GM19468 (cell line): ENCODE data around the gene CCHCR1.

Experiments
- ATAC-seq: cut with Tn5 transposase; IDR thresholded peaks from one replicate; pipeline ENCODE4 v1.9.1; 2021; ENCODE audit warnings: mild to moderate bottlenecking, moderate library complexity, moderate number of reproducible peaks; ENCODE audit not compliant: unreplicated experiment; ENCODE audit errors: extremely low read depth

Gene CCHCR1

GRCh38 chr6:31113861-31114540, 43.6 kb downstream of the CCHCR1 start:
- no peak for ATAC-seq

GRCh38 chr6:31112478-31112877, 45.1 kb downstream of the CCHCR1 start, which contains the start of gene C6orf15:
Gene C6orf15 (minus strand): TSS chr6:31112575. CDS start chr6:31112555, 20 bp downstream.
- ATAC-seq = no peak

- ATAC-seq = no peak
Observed at GRCh38 chr6:31111712-31112111, 45.9 kb downstream of the CCHCR1 start.

- ATAC-seq = no peak
Observed at GRCh38 chr6:31110825-31111582, 46.6 kb downstream of the CCHCR1 start.

GRCh38 chr6:31107052-31107451, 50.5 kb downstream of the CCHCR1 start:
- ATAC-seq = no peak

GRCh38 chr6:31103136-31103535, 54.5 kb downstream of the CCHCR1 start:
- no peak for ATAC-seq

- ATAC-seq = no peak
Observed at GRCh38 chr6:31098449-31098938, 59.1 kb downstream of the CCHCR1 start.

GRCh38 chr6:31096656-31097055, 60.9 kb downstream of the CCHCR1 start:
- no peak for ATAC-seq

GRCh38 chr6:31096215-31096614, 61.4 kb downstream of the CCHCR1 start:
- no peak for ATAC-seq

GRCh38 chr6:31094389-31094881, 63.2 kb downstream of the CCHCR1 start:
- ATAC-seq = no peak

GRCh38 chr6:31092769-31093505, 64.7 kb downstream of the CCHCR1 start:
- ATAC-seq = no peak
